Measurements from ENCODE around the gene DIS3L2.
"Not testable (repeated sequence)": the region's sequence is repeated elsewhere in the genome, so short reads cannot be mapped to it uniquely, and the experiment has no call there.

Gene DIS3L2

GRCh38 chr2:232117413-232117812, 155.9 kb downstream of the DIS3L2 start:
- peak; percentile 18 for DNase-seq (ENCODE audit: low spot score)

DNA sequence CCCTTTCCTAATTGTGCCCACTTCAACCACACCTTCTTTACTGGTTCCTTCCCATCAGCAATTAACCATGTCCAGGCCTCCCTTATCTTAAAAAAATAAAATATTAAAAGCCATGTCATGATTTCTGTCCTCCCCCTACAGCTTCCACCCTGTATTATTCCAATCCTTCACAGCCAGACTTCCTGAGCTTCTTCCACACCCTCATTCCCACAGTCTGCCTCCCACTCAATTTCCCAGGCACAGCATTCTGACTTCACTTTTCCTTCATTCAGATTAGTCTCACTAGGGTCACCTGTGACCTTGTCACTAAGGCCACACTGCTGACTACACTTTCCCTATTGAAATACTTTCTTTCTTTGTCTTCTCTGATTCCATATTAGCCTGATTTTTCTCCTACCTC, 159.4 kb downstream of the DIS3L2 start:
- no peak for DNase-seq (ENCODE audit: low spot score)

DNA sequence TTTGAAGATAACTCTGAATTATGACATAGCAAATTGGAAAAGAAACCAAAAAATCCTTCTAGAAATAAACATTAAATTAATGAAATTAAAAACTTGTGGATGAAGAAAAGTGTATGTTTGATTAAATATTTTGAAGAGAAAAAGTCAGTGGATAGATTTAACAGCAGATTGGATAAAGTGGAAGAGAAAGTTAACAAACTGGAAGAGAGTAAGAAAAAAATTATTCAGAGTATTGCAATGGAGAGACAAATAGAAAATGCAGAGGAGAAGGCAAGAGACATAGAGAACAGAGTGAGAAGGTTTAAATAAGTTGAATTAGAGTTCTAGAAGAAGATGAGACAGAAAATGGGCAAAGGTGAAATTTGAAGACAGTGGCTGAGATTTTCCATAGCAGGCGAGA, 162.8 kb downstream of the DIS3L2 start:
- no peak for DNase-seq (ENCODE audit: low spot score)

- no peak for DNase-seq (ENCODE audit: low spot score)
Measured at GRCh38 chr2:232126301-232127099, 165.0 kb downstream of the DIS3L2 start.

- no peak for DNase-seq (ENCODE audit: low spot score)
Measured at GRCh38 chr2:232129483-232129882, 168.0 kb downstream of the DIS3L2 start.

DNA sequence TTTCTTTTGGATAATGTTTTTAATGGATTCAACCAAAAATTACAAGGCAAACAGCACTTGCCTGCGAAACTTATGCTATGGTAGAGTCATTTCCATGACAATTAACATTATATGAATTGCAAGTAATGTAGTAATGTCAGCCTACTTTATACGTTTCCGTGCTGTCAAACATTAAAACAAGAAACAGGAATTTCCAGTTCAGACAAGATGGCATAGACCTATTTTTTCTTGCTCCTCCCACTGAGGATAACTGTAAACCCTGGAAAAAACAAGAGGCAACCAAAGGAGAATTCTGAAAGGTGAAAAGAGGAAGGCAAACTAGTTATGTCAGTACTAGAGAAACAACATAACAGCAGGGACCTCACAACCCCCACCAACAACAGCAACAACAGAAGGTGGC, 170.7 kb downstream of the DIS3L2 start:
- no peak for DNase-seq (ENCODE audit: low spot score)

- peak; percentile 8 for DNase-seq (ENCODE audit: low spot score)
Measured at GRCh38 chr2:232133078-232133477, 171.6 kb downstream of the DIS3L2 start.

GRCh38 chr2:232134939-232135338, 173.4 kb downstream of the DIS3L2 start:
- no peak for DNase-seq (ENCODE audit: low spot score)

GRCh38 chr2:232137356-232138147, 176.0 kb downstream of the DIS3L2 start:
- no peak for DNase-seq (ENCODE audit: low spot score)

DNA sequence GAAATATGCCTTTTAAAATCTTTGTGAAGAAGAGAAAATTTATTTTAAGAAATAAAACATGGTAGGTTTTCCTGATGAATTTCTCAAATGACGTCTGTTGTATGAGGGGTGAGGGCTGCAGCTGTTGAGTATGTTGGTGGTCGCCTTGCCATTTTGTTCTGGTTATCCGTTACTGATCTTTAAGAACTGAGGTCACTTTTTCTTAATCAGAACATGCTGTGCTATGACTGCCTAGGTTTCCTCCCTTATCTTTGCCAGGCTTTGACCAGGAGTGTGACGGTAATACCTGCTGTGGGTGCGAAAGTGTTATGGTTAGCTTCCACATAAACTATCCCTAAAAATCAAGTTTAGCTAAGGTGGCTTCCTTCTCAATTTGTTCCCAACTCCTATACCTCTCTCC, 176.9 kb downstream of the DIS3L2 start:
- DNase-seq (ENCODE audit: low spot score): no peak

- DNase-seq (ENCODE audit: low spot score): no peak
Measured at GRCh38 chr2:232139171-232139594, 177.7 kb downstream of the DIS3L2 start.

- no peak for DNase-seq (ENCODE audit: low spot score)
Measured at GRCh38 chr2:232139786-232140562, 178.5 kb downstream of the DIS3L2 start.

GRCh38 chr2:232141591-232141990, 180.1 kb downstream of the DIS3L2 start:
- no peak for DNase-seq (ENCODE audit: low spot score)

- DNase-seq (ENCODE audit: low spot score): peak; percentile 40
Measured at GRCh38 chr2:232142049-232142448, 180.5 kb downstream of the DIS3L2 start.

DNA sequence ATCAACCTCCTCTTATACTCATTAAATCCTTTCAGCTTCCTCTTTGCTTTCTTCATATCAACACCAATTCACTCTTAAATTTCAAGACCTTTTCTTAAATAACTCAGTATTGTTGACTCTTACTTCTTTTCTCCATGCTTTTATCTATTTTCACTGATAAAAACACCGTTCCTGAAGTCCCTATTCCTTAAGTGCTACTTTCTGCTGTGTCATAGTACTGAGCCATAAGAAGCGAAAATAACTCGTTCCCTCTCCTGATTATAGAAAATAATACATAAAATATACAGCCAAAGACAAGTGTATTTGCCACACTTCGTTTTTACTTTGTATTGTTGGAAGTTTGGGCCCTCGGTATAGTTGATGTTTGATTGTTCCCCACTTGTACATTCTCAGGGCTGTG, 181.0 kb downstream of the DIS3L2 start:
- no peak for DNase-seq (ENCODE audit: low spot score)

DNA sequence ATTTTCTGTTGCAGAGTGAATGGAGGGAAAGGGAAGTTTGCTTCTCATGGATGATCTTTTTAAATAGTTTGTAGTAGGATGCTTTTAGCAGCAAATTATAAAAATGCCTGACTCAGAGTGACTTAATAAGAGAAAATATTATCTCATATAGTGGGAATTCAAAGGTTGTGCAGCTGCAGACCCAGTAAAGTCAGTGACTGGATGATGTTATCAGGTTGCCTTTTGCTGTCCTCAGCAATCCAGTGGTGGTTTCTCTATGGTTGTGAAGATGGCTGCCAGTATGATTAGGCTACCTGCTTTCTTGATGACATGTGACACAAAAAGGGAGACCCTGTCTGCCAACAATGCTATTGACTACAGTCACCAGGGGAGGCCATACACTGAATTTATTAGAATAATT, 184.8 kb downstream of the DIS3L2 start:
- DNase-seq (ENCODE audit: low spot score): no peak

GRCh38 chr2:232147440-232148077, 186.0 kb downstream of the DIS3L2 start:
- DNase-seq (ENCODE audit: low spot score): no peak

GRCh38 chr2:232162187-232162586, 200.7 kb downstream of the DIS3L2 start:
- DNase-seq (ENCODE audit: low spot score): no peak

DNA sequence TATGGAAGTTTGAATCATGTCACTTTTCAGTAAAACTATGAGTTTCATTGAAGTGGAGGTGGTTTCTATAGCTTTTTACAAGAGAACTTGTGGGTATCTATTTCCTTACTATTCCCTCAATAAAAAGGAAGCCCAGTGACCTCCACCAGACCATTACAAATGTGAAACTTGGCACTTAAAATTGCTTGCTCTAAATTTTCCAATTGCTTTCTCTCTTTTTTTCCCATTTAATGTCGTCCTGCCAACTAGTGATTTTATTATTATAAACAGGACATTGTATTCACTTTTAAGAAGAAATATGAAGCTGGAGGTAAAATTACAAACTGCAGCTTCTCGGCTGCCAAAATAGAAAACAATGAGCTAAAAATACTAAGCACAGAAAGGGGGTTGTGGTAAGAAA, 208.9 kb downstream of the DIS3L2 start:
- DNase-seq (ENCODE audit: low spot score): no peak

GRCh38 chr2:232174662-232175061, 213.1 kb downstream of the DIS3L2 start:
- no peak for DNase-seq (ENCODE audit: low spot score)

- DNase-seq (ENCODE audit: low spot score): not testable (repeated sequence)
Measured at GRCh38 chr2:232176587-232176986, 215.1 kb downstream of the DIS3L2 start.

- DNase-seq (ENCODE audit: low spot score): no peak
Measured at GRCh38 chr2:232183279-232183678, 221.8 kb downstream of the DIS3L2 start.

Measured in HuH-7 (cell line).